GM18502 (cell line): ENCODE data around the gene COG4.
"Not testable (repeated sequence)": the region's sequence is repeated elsewhere in the genome, so short reads cannot be mapped to it uniquely, and the experiment has no call there.

ENCODE experiments used
- ATAC-seq: cut with Tn5 transposase; IDR thresholded peaks from one replicate; pipeline ENCODE4 v1.9.1; 2021; ENCODE audit warnings: mild to moderate bottlenecking; ENCODE audit not compliant: unreplicated experiment, poor library complexity

The COG4 gene

GRCh38 chr16:70523076-70523742, at the start of gene COG4:
Gene COG4 (minus strand): TSS chr16:70523554. CDS start chr16:70523543, 11 bp downstream.
- ATAC-seq: peak; percentile 66

GRCh38 chr16:70572926-70573270, 49.5 kb upstream of the COG4 start:
- no peak for ATAC-seq

- ATAC-seq: no peak
Observed at GRCh38 chr16:70572050-70572925, 48.9 kb upstream of the COG4 start.

GRCh38 chr16:70571623-70572022, 48.3 kb upstream of the COG4 start:
- no peak for ATAC-seq

GRCh38 chr16:70570967-70571570, 47.7 kb upstream of the COG4 start:
- no peak for ATAC-seq

GRCh38 chr16:70569752-70570151, 46.4 kb upstream of the COG4 start:
- no peak for ATAC-seq

- ATAC-seq: no peak
Observed at GRCh38 chr16:70568601-70569237, 45.4 kb upstream of the COG4 start.

GRCh38 chr16:70565053-70565452, 41.7 kb upstream of the COG4 start:
- no peak for ATAC-seq

- no peak for ATAC-seq
Observed at GRCh38 chr16:70563636-70564035, 40.3 kb upstream of the COG4 start.

- no peak for ATAC-seq
Observed at GRCh38 chr16:70561623-70562022, 38.3 kb upstream of the COG4 start.

GRCh38 chr16:70556063-70556462, 32.7 kb upstream of the COG4 start:
- no peak for ATAC-seq

GRCh38 chr16:70553645-70554044, 30.3 kb upstream of the COG4 start:
- no peak for ATAC-seq

GRCh38 chr16:70552675-70553074, 29.3 kb upstream of the COG4 start:
- ATAC-seq: no peak

GRCh38 chr16:70551788-70552187, 28.4 kb upstream of the COG4 start:
- ATAC-seq: no peak

GRCh38 chr16:70550082-70550481, 26.7 kb upstream of the COG4 start:
- ATAC-seq: no peak

- ATAC-seq: no peak
Observed at GRCh38 chr16:70548936-70549335, 25.6 kb upstream of the COG4 start.

- ATAC-seq: no peak
Observed at GRCh38 chr16:70544548-70544947, 21.2 kb upstream of the COG4 start.

GRCh38 chr16:70540994-70541393, 17.6 kb upstream of the COG4 start:
- ATAC-seq: no peak

GRCh38 chr16:70534971-70535370, 11.6 kb upstream of the COG4 start:
- ATAC-seq: no peak

GRCh38 chr16:70529954-70530353, 6.6 kb upstream of the COG4 start:
- ATAC-seq: not testable (repeated sequence)
